ENCODE data around the gene UAP1L1.
A peak's percentile ranks its signal among the peaks of the same experiment; 100 is the strongest.
"Not testable (repeated sequence)": the region's sequence is repeated elsewhere in the genome, so short reads cannot be mapped to it uniquely, and the experiment has no call there.

The UAP1L1 gene

DNA sequence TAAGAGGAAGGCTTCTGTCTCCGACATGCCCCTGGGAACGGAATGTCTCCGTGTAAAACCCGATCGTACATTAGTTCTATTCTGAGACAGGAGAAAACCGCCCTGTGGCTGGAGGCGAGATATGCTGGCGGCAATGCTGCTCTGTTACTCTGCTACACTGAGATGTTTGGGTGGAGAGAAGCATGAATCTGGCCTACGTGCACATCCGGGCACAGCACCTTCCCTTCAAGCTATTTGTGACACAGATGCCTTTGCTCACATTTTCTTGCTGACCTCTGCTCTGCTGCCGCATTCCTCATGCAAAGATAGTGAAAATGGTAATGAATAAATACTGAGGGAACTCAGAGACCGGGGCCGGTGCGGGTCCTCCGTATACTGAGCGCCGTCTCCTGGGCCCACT is 39.4 kb downstream of the UAP1L1 start:
- DNase-seq = no peak

- no peak for DNase-seq
Observed at GRCh38 chr9:137117269-137117731, 40.0 kb downstream of the UAP1L1 start.

GRCh38 chr9:137118092-137118603 is 40.8 kb downstream of the UAP1L1 start:
- DNase-seq = not testable (repeated sequence)

GRCh38 chr9:137121927-137122795 is 44.8 kb downstream of the UAP1L1 start:
- DNase-seq = not testable (repeated sequence)

GRCh38 chr9:137122796-137123467 is 45.6 kb downstream of the UAP1L1 start:
- not testable (repeated sequence) for DNase-seq

DNA sequence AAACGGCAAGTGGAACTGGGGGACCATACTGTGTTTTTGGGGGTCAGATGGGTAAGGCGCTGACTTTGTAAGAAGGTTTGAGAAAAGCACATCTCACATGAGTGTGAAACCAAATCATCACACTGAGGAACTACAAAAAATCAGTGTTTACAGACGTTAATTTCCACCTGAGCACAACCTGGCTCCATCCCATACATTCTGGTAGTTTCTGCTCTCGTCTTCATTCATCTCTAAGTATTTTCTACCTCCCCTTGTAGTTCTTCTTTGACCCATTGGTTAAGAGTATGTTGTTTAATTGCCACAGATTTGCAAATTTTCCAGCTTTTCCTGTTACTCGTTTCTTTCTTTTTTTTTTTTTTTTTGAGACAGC is 46.1 kb downstream of the UAP1L1 start:
- no peak for DNase-seq

- not testable (repeated sequence) for DNase-seq
Observed at GRCh38 chr9:137123952-137124462, 46.7 kb downstream of the UAP1L1 start.

GRCh38 chr9:137126786-137127185 is 49.5 kb downstream of the UAP1L1 start:
- no peak for DNase-seq

GRCh38 chr9:137127301-137128157 is 50.2 kb downstream of the UAP1L1 start:
- DNase-seq = no peak

DNA sequence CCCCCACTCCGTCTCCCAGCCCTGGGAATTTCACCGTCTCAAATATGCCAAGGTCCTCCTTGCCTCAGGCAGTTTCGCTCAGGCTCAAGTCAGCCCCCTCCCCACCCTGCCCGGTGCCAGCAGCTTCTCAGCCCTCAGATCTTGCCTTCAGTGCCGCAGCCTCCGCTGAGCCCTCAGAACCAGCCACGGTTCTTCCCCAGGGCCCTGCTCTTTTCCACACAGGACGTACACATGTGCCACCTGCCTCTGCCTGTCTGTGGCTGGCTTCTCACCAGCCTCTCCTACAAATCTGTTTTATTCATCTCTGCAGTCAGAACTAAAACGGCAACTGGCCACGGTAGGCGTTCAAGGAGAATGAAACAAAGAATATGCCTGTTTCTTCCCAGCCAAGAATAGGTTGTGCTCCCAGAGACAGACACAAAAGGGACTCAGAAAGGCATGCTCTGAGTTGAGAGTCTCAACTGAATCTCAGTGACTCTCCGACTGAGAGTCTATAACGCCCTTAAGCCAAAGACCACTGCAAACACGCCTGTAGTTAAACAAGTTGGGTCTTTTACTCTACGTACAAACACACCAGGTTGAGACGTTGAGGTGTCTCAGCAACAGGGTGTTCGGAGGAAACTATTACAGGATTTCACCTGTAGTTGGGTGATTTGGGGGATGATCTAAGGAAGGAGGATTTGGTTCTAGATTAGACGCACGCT is 51.0 kb downstream of the UAP1L1 start:
- no peak for DNase-seq

GRCh38 chr9:137128862-137129455 is 51.6 kb downstream of the UAP1L1 start:
- no peak for DNase-seq

DNA sequence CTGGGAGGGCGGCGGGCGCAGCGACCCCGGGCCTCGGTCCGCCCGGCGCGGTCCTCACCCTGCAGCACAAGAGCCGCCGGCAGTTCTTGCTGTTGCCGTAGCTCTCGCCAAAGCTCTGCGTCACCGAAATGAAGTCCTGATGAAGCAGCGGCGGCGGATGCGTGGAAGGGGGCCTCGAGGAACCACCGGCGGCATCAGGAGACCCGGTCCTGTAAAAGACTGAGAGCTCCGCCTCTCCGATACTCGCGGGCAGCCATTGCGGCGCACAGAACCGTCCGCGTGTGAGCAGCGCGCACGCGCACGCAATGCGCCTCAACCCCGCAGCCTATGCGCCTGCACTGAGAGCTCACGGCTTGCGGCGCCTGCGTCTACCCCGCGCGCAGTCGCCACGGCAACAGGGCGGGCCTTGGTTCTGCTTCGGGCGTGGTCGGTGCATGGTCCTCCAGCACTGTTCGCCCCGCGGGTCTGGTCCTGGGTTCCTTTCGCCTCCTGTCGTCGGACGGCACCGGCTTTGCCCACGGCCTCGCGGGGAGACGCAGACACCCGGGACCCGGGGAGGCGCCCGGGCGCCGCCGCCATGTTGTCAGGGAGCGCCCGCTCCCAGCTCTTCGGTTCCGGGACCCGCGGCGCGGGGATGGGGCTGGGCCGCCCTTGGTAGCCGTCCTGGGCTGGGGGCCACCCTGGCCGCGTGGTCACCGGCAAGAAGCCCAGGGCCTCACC is 52.3 kb downstream of the UAP1L1 start:
- DNase-seq = peak; percentile 89

DNA sequence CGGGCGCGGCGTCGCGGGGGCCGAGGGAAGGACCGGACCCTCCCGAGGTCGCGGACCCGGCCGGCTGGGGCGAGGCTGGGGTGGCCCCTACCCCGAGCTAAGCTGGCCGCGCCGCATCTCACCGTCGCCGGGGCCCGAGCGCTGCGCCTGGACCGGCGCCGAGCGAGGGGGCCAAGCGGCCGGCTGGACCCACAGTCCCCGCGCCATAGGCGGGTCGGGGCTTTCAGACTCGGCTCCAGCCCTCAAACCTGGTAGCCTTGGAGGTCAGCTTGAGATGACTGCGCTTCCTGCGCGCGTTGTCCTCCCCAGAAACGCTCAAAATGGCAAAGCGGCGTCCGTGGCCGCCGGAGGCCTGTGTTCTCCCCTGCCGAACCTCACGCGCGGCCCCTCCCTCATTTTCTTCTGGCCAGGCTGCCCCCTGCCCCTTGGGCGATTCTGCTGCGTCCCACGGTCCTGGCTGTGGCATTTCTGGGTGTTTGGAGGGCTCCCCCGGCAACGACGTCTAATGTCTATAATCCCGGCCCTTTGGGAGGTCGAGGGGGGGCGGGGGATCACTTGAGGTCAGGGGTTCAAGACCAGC is 52.9 kb downstream of the UAP1L1 start:
- no peak for DNase-seq
